Measurements from ENCODE around the gene GLI2. TPM values are rescaled to one million over a fixed set of nuclear protein-coding genes. Genes with fewer than 3 reads are reported as not detected.

GLI2 gene
- total and polyA plus RNA-seq, 2 of the 4 experiments (the other 2 are of a cell fraction): 3.8 to 26.0 TPM

DNA sequence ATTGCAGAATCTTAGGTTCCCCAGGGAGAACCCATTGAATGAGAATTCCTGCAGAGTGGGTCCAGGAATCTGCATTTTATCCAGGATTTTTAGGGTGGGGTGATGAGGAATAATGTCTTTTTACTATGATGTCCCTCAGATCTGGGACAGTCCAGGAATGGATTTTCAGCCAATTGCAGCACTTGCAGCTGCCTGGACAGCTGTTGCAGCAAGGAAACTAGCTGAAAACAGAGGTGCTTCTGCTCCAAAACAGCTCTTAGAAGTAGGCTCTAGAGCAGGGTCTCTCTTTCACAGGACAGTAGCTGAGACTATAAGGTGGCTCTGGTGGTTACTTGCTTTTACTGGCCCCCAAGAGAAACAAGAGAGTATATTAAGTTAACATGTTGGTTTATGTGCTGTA is 9.1 kb downstream of the GLI2 start:
- H4K20me1 ChIP-seq (ENCODE audit: insufficient read depth, low read length): peaks cover 85% of the 10 kb centered on the region
- no peak overlapping the region for H2AFZ ChIP-seq (replicated peaks; ENCODE audit: low read length, poor library complexity)
- peaks cover 3 to 81% of the 10 kb centered on the region in 2 experiments; a peak in 3 of 4 replicates for H3K79me1 ChIP-seq (ENCODE audit: low read depth in 1 of 2, low read length in 2 of 2)
- 0 out of 3 replicates have a peak overlapping the region, but pooled peaks have one; percentile 13 for H2BK15ac ChIP-seq (ENCODE audit: low read depth, low read length)
- no peak for DNase-seq
- H3K4me3 ChIP-seq (ENCODE audit: insufficient read depth, low read depth, low read length): no peak overlapping the region
- no peak overlapping the region for H3K4ac ChIP-seq (ENCODE audit: low read depth, low read length)
- no peak for ATAC-seq (ENCODE audit: low read depth)
- H4K8ac ChIP-seq (ENCODE audit: low read depth in 2 of 2, low read length in 2 of 2): no peak overlapping the region
- no peak overlapping the region for H2BK120ac ChIP-seq (ENCODE audit: low read depth, low read length)
- H4K91ac ChIP-seq (ENCODE audit: insufficient read depth, low read depth, low read length): no peak overlapping the region
- H3K27me3 ChIP-seq (ENCODE audit: control insufficient read depth, insufficient read depth, low read length): no peaks in the 10 kb centered on the region
- H2AK9ac ChIP-seq (replicated peaks; ENCODE audit: low read depth, low read length, poor library complexity): no peak overlapping the region
- dilution Hi-C loops (cut with HindIII; ENCODE audit: low sequenced_read_pairs, unreplicated experiment) (no loop called here), intact Hi-C loops (cut with micrococcal nuclease) (no loop called here), in situ Hi-C loops (cut with MboI; ENCODE audit: low sequenced_read_pairs) (no loop called here)
- no peak overlapping the region for H3K14ac ChIP-seq (replicated peaks; ENCODE audit: low read depth, low read length)
- H2BK5ac ChIP-seq (ENCODE audit: low read depth, low read length, poor library complexity, severe bottlenecking): no peak overlapping the region
- H3K27ac ChIP-seq (ENCODE audit: insufficient read depth, low read length): no peak overlapping the region
- H3K36me3 ChIP-seq (ENCODE audit: control insufficient read depth, insufficient read depth, low read length): no peaks in the 10 kb centered on the region
- H2AK5ac ChIP-seq (ENCODE audit: low read depth, low read length): peak overlapping the region; percentile 27; the same call in 1 of the 2 replicates
- no peak overlapping the region for H4K5ac ChIP-seq (ENCODE audit: low read depth, low read length)
- no peak overlapping the region for H3K4me2 ChIP-seq (ENCODE audit: low read depth, low read length)
- H3K9me3 ChIP-seq (ENCODE audit: control insufficient read depth, insufficient read depth, low read length): no peaks in the 10 kb centered on the region
- no peak overlapping the region for H3K23ac ChIP-seq (ENCODE audit: low read depth, low read length)
- H3K4me1 ChIP-seq (ENCODE audit: control insufficient read depth, insufficient read depth, low read length): peaks cover 37% of the 10 kb centered on the region
- H3K9ac ChIP-seq (ENCODE audit: low read depth, low read length): no peak overlapping the region
- ChIA-PET POLR2A (ENCODE audit: unreplicated experiment) (no interaction called here), CTCF (no interaction called here)
- no peak overlapping the region for H3K18ac ChIP-seq (ENCODE audit: low read depth, low read length)
- H3K56ac ChIP-seq (ENCODE audit: extremely low read depth, insufficient read depth, low read length): no peak overlapping the region
- no TSS peak for BruUV-seq (replicated peaks)
- H2BK20ac ChIP-seq (ENCODE audit: low read depth, low read length): no peak overlapping the region
- peaks cover 42% of the 10 kb centered on the region for H3K9me1 ChIP-seq (ENCODE audit: insufficient read depth, low read length)
- TF ChIP-seq, protein P1, sequence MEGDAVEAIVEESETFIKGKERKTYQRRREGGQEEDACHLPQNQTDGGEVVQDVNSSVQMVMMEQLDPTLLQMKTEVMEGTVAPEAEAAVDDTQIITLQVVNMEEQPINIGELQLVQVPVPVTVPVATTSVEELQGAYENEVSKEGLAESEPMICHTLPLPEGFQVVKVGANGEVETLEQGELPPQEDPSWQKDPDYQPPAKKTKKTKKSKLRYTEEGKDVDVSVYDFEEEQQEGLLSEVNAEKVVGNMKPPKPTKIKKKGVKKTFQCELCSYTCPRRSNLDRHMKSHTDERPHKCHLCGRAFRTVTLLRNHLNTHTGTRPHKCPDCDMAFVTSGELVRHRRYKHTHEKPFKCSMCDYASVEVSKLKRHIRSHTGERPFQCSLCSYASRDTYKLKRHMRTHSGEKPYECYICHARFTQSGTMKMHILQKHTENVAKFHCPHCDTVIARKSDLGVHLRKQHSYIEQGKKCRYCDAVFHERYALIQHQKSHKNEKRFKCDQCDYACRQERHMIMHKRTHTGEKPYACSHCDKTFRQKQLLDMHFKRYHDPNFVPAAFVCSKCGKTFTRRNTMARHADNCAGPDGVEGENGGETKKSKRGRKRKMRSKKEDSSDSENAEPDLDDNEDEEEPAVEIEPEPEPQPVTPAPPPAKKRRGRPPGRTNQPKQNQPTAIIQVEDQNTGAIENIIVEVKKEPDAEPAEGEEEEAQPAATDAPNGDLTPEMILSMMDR (conservative IDR thresholded peaks at IDR 0.05; ENCODE audit: low read depth, low read length): no peak
- TF ChIP-seq CEBPB (IDR thresholded peaks at IDR 0.05; ENCODE audit: low read depth, low read length): no peak
- TF ChIP-seq BHLHE40 (IDR thresholded peaks at IDR 0.05; ENCODE audit: low read depth, low read length): no peak
- no peak for TF ChIP-seq FOS (IDR thresholded peaks at IDR 0.05; ENCODE audit: low read depth, low read length)
- TF ChIP-seq SMC3 (IDR thresholded peaks at IDR 0.05; ENCODE audit: low read depth, low read length): no peak
- no peak for TF ChIP-seq NFE2L2 (IDR thresholded peaks at IDR 0.05; ENCODE audit: low read depth, low read length)
- TF ChIP-seq POLR2A (IDR thresholded peaks at IDR 0.05; ENCODE audit: low read depth, low read length): no peak
- no peak for TF ChIP-seq RAD21 (IDR thresholded peaks at IDR 0.05; ENCODE audit: low read length)
- TF ChIP-seq, protein P2, sequence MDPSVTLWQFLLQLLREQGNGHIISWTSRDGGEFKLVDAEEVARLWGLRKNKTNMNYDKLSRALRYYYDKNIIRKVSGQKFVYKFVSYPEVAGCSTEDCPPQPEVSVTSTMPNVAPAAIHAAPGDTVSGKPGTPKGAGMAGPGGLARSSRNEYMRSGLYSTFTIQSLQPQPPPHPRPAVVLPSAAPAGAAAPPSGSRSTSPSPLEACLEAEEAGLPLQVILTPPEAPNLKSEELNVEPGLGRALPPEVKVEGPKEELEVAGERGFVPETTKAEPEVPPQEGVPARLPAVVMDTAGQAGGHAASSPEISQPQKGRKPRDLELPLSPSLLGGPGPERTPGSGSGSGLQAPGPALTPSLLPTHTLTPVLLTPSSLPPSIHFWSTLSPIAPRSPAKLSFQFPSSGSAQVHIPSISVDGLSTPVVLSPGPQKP (IDR thresholded peaks at IDR 0.05; ENCODE audit: borderline replicate concordance, low read depth, low read length): no peak
- no peak for TF ChIP-seq MXI1 (IDR thresholded peaks at IDR 0.05; ENCODE audit: borderline replicate concordance, low read depth, low read length)
- no peak for TF ChIP-seq MAFK (IDR thresholded peaks at IDR 0.05; ENCODE audit: low read depth, low read length)

Data from IMR-90 (cell line).